ENCODE data around the gene NANOS3. TPM values are rescaled to one million over a fixed set of nuclear protein-coding genes. Genes with fewer than 3 reads are reported as not detected.
A peak's percentile ranks its signal among the peaks of the same experiment; 100 is the strongest.

Gene NANOS3
- total RNA-seq, 1 donor from 2014 or later, result 10.5 TPM

DNA sequence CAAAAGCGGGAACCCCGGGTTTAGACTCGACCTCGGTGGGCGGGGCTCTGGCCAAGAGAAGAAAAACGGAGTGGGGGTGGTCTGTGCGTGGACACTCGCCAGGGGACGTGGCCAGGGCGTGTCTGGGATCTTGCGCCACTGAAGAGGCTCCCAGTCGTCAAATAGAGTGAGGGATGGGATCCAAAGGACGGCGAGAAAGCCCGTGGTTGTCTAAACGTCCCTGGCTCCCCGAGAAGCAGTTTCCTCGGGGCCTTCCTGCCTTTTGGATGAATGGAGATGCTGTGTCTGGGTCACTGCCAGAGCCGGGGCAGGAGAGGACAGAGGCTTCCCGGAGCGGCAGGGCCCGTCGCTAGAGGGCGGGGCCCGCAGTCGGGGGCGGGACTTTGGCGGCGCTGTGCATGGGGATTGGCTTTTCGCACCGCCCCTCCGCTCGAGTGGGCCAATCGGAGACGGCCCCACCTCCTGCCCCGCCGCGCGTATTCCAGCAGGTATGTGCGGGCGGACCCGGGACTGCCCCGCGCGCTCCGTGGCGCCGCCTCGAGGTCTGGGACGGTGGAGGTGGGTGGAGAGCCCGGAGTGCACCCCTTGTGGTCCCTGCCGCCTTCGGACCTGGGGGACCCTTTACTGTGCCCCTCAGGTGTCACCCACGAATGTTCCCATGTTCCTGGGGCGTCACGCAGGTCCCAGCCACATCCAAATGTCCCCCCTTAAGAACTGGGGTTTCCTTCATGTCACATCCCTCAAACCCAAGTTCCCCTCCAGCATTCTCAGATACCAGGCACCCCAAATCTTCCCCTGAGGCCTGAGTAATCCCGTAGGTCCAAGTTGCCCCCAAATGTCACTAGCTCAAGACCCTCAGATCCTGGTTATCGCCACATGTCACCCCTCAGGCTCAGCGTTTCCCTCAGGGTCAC, 43.3 kb upstream of the NANOS3 start:
- Mint-ChIP-seq H3K27me3 (no peaks in the 10 kb centered on the region), H3K36me3 (ENCODE audit: insufficient read depth) (peaks cover 12% of the 10 kb centered on the region), H3K4me3 (ENCODE audit: low read depth) (peak overlapping the region; percentile 71), H3K27ac (peak overlapping the region; percentile 88), H3K4me1 (ENCODE audit: low read depth) (peaks cover 9% of the 10 kb centered on the region), H3K9me3 (ENCODE audit: low read depth) (no peaks in the 10 kb centered on the region)
- DNase-seq (ENCODE audit: low spot score, unreplicated experiment), result peak; percentile 94
- TF ChIP-seq, protein P1, sequence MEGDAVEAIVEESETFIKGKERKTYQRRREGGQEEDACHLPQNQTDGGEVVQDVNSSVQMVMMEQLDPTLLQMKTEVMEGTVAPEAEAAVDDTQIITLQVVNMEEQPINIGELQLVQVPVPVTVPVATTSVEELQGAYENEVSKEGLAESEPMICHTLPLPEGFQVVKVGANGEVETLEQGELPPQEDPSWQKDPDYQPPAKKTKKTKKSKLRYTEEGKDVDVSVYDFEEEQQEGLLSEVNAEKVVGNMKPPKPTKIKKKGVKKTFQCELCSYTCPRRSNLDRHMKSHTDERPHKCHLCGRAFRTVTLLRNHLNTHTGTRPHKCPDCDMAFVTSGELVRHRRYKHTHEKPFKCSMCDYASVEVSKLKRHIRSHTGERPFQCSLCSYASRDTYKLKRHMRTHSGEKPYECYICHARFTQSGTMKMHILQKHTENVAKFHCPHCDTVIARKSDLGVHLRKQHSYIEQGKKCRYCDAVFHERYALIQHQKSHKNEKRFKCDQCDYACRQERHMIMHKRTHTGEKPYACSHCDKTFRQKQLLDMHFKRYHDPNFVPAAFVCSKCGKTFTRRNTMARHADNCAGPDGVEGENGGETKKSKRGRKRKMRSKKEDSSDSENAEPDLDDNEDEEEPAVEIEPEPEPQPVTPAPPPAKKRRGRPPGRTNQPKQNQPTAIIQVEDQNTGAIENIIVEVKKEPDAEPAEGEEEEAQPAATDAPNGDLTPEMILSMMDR (IDR thresholded peaks at IDR 0.05; ENCODE audit: unreplicated experiment), result peak; percentile 61

DNA sequence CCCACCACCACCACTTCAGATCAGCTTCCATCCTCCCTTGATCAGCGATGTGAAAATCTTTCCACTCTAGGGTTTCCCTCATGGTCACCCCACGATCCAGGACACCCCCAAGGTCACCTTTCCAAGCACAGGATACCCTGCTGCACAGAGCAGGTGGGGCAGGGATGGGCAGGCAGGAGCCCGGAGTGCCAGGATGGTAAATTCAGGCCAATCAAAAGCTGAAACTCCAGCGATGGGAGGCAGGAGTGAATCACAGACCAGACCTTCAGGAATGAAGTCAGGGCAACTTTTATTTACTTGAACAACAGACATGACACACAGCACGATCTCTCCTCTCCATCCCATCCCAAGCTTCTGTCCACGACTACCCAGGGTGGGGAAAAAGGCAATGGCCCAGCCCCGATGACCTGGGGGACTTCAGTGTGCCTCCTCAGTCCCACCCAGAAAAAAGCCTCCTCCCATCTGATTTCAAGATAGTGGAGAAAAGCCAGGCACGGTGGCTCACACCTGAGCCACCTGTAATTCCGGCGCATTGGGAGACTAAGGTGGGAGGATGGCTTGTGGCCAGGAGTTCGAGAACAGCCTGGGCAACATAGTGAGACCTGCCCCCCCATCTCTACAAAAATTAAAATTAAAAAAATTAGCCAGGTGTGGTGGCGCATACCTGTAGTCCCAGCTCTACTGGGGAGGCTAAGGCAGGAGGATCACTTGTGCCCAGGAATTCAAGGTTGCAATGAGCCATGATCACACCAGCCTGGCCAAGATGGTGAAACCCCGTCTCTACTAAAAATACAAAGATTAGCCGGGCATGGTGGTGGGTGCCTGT, 42.5 kb upstream of the NANOS3 start:
- H3K36me3 Mint-ChIP-seq (ENCODE audit: insufficient read depth), result peaks cover 10% of the 10 kb centered on the region
- H3K27ac Mint-ChIP-seq, result no peak overlapping the region
- H3K27me3 Mint-ChIP-seq, result no peaks in the 10 kb centered on the region
- no peaks in the 10 kb centered on the region for H3K9me3 Mint-ChIP-seq (ENCODE audit: low read depth)
- TF ChIP-seq, protein P1 (IDR thresholded peaks at IDR 0.05; ENCODE audit: unreplicated experiment), result no peak
- H3K4me3 Mint-ChIP-seq (ENCODE audit: low read depth), result peak overlapping the region; percentile 58
- no peak for DNase-seq (ENCODE audit: low spot score, unreplicated experiment)
- peaks cover 9% of the 10 kb centered on the region for H3K4me1 Mint-ChIP-seq (ENCODE audit: low read depth)

DNA sequence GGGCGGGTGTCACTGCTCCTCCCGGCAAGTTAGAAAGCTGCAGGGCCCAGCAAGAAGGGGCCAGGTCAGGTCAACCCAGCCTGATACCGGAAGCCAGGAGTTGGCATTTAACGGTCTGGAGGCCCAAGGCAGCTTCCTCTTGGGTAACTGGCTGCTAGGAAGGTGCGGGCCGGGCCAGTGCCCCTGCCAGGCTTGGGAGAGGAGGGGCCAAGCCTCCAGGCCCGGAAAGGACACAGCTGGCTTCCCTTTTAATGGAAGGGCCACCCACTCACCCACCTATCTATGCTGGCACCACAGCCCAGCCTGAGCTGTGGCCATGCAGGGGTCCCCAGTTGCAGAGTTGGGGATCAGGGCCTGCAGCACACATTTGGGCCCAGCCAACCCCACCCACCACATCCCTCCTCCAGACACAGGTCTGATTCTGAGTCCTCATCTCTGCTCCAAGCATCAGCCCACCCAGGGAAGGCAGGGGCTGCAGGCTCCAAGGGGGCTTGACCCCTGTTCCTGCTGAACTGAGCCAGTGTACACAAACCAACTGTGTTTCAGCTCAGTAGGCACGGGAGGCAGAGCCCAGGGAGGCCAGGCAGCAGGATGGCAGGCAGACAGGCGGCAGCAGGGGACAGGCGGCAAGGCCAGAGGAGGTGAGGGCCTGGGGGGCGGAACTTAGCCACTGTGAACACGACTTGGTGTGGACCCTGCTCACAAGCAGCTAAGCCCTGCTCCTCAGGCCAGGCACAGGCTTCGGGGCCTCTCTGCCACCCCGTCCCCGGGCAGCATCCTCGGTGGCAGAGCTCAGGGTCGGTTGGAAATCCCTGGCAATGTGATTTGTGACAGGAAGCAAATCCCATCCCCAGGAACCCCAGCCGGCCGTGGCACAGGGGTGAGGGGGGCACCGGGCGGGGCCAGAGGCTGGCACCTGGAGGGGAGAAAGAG, 40.9 kb upstream of the NANOS3 start:
- peaks cover 5% of the 10 kb centered on the region for H3K36me3 Mint-ChIP-seq (ENCODE audit: insufficient read depth)
- H3K27ac Mint-ChIP-seq, result no peak overlapping the region
- no peaks in the 10 kb centered on the region for H3K9me3 Mint-ChIP-seq (ENCODE audit: low read depth)
- peaks cover 12% of the 10 kb centered on the region for H3K4me1 Mint-ChIP-seq (ENCODE audit: low read depth)
- no peak overlapping the region for H3K4me3 Mint-ChIP-seq (ENCODE audit: low read depth)
- H3K27me3 Mint-ChIP-seq, result no peaks in the 10 kb centered on the region
- DNase-seq (ENCODE audit: low spot score, unreplicated experiment), result no peak
- TF ChIP-seq, protein P1 (IDR thresholded peaks at IDR 0.05; ENCODE audit: unreplicated experiment), result no peak

DNA sequence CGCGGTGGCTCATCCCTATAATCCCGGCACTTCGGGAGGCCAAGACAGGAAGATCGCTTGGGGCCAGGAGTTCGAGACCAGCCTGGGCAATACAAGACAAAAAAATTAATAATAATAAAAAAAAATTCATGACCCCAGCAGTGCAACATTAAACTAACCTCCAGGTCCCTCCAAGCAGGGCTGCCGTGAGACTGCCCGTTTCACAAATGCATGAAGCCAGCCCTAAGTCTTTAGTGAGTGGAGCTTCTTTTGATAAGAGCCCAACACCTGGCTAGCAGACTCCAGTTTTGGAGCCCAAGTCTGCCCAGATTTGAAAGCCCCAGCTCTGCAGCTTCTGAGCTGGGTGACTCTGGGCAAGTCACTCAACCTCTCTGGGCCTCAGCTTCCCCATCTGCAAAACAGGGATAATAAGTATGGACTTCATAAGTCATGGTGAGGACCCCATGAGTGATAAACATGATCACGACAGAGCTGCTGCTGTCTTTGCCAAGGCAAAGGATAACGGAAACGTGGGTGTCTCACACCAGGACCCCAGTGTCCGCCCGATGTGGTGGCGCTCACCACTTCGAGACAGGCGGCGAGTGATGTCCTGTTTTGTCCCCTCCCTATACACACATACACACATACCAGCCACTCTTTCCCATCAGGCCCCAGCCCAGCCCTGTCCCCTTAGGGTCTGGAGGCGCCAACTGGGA, 38.4 kb upstream of the NANOS3 start:
- H3K4me3 Mint-ChIP-seq (ENCODE audit: low read depth), result no peak overlapping the region
- peaks cover 15% of the 10 kb centered on the region for H3K4me1 Mint-ChIP-seq (ENCODE audit: low read depth)
- DNase-seq (ENCODE audit: low spot score, unreplicated experiment), result no peak
- H3K36me3 Mint-ChIP-seq (ENCODE audit: insufficient read depth), result no peaks in the 10 kb centered on the region
- H3K27me3 Mint-ChIP-seq, result no peaks in the 10 kb centered on the region
- no peaks in the 10 kb centered on the region for H3K9me3 Mint-ChIP-seq (ENCODE audit: low read depth)
- H3K27ac Mint-ChIP-seq, result no peak overlapping the region
- TF ChIP-seq, protein P1 (IDR thresholded peaks at IDR 0.05; ENCODE audit: unreplicated experiment), result no peak

Data from progenitor cell of endocrine pancreas (in vitro differentiated cells).